Spleen (tissue), 11 donors: Measurements from ENCODE around the gene OPRL1. TPM values are rescaled to one million over a fixed set of nuclear protein-coding genes. Genes with fewer than 3 reads are reported as not detected.

Source experiments
- DNase-seq: peaks from one replicate; pipeline ENCODE4 v3.0.0-alpha.2; 2020
- H3K27ac ChIP-seq, 8 donors: fragments of 200-600 bp; sonication (generic) in 7 of 8; 1 replicate in 4 of 8; 2 replicates in 4 of 8; pipeline versions ENCODE4 v1.5.0 to v1.8.0; 2016 to 2021; ENCODE audit warnings: inconsistent platforms in 4 of 8, mild to moderate bottlenecking in 4 of 8, moderate library complexity in 1 of 8
- H3K27me3 ChIP-seq, 7 donors: fragments of 200-600 bp; sonication (generic) in 6 of 7; replicated peaks in 1 of 7; 1 replicate in 4 of 7; 2 replicates in 3 of 7; pipeline versions ENCODE4 v1.5.0 to v1.8.0; 2016 to 2021; ENCODE audit warnings: inconsistent platforms in 3 of 7, mild to moderate bottlenecking in 1 of 7
- H3K36me3 ChIP-seq, 6 donors: fragments of 200-600 bp; sonication (generic) in 5 of 6; 1 replicate in 4 of 6; 2 replicates in 2 of 6; pipeline versions ENCODE4 v1.5.0 to v1.8.0; 2016 to 2021; ENCODE audit warnings: inconsistent platforms in 2 of 6
- H3K4me1 ChIP-seq, 6 donors: fragments of 200-600 bp; sonication (generic) in 5 of 6; 1 replicate in 3 of 6; 2 replicates in 3 of 6; pipeline versions ENCODE4 v1.5.0 to v1.8.0; 2016 to 2021; ENCODE audit warnings: inconsistent platforms in 3 of 6
- H3K4me3 ChIP-seq, 8 donors: fragments of 200-600 bp; sonication (generic) in 7 of 8; 1 replicate in 4 of 8; 2 replicates in 4 of 8; pipeline versions ENCODE4 v1.5.0 to v1.8.0; 2016 to 2021; ENCODE audit warnings: inconsistent platforms in 4 of 8, mild to moderate bottlenecking in 4 of 8, moderate library complexity in 2 of 8
- H3K9me3 ChIP-seq, 8 donors: fragments of 200-600 bp; sonication (generic) in 7 of 8; 1 replicate in 4 of 8; 2 replicates in 4 of 8; pipeline versions ENCODE4 v1.5.0 to v1.8.0; 2016 to 2021; ENCODE audit warnings: inconsistent platforms in 4 of 8
- CTCF ChIP-seq, 11 experiments: fragments of 200-600 bp in 7 of 11; fragments of 450-650 bp in 4 of 11; sonication (generic) in 4 of 11; IDR thresholded peaks in 8 of 11; conservative IDR thresholded peaks in 3 of 11; 1 replicate in 7 of 11; 2 replicates in 4 of 11; pipeline versions ENCODE4 v1.4.0 to v1.8.0; 2016 to 2021; ENCODE audit warnings: antibody characterized with exemption in 11 of 11, inconsistent platforms in 4 of 11, mild to moderate bottlenecking in 1 of 11
- POLR2A ChIP-seq, 3 donors: fragments of 450-650 bp; IDR thresholded peaks; one replicate each; pipeline ENCODE4 v1.5.1; 2017; ENCODE audit warnings: antibody characterized with exemption in 3 of 3, mild to moderate bottlenecking in 1 of 3
- POLR2AphosphoS5 ChIP-seq, 3 donors: sonication (generic); formaldehyde crosslinking; IDR thresholded peaks; one replicate each; pipeline ENCODE4 v1.5.1; 2017; ENCODE audit warnings: antibody characterized with exemption in 3 of 3
- WGBS, 5 donors: extraction: QIAGEN DNeasy Blood & Tissue Kit in 3 of 5; methylation state at CpG; one replicate each; pipeline versions ENCODE4 v1.1.5 to v1.1.7; 2013 to 2018; 5-methylcytosine and 5-hydroxymethylcytosine counted together
- intact Hi-C: fragments of 100-400 bp; cut with DNase I; formaldehyde crosslinking; loops from one replicate; pipeline ENCODE4 v1.15.0; 2023; ENCODE audit warnings: low total_unique reads
- polyA plus RNA-seq, 3 donors: library from polyadenylated mRNA; stranded (reverse); fragments of 200-250 nt; gene quantifications; one replicate each; pipeline ENCODE4 v1.2.1, GENCODE V29; 2013
- total RNA-seq, 7 donors: library from RNA; depleted of rRNA in 3 of 7; stranded (reverse); fragments of >200 nt in 3 of 7; fragmentation: NEBNext Ultra II Directional in 4 of 7; extraction: Animal tissue kit (Norgen Biotek cat#: 25700) in 4 of 7; gene quantifications; one replicate each; pipeline versions ENCODE4 v1.1.0 to v1.2.1, GENCODE V29; 2016 to 2021
- donor health status: healthy with polysubstance abuse.
- donor health status: DM: no; HTN: no; CAD: no; lungs with moderate emphysema.
- donor health status: DM: no; HTN: no; CAD: no.
- donor health status: Bipolar disorder and iron deficiency.
- donor health status: healthy.
- donor health status: DM: no; HTN: no; CAD: no.
- donor health status: DM: yes; HTN: yes; CAD: no.

OPRL1 gene
- total and polyA plus RNA-seq, 10 donors = 1.9 to 7.9 (median 5.0) TPM

- H3K27ac ChIP-seq = peak overlapping the region; percentile 67 to 91 (median 85)
- WGBS, 5 donors = 33 to 58% (median 39%) methylated on average over 17 to 33 of the region's 33 CpGs
- no peaks in the 10 kb centered on the region for H3K36me3 ChIP-seq
- H3K9me3 ChIP-seq = no peaks in the 10 kb centered on the region
- peaks cover 12 to 70% (median 63%) of the 10 kb centered on the region in 6 donors for H3K4me1 ChIP-seq
- intact Hi-C loops = no loop called here
- peak overlapping the region in 6 of 8 donors; percentile 8 to 57 (median 25) for H3K4me3 ChIP-seq
- peaks cover 0 to 45% (median 0%) of the 10 kb centered on the region in 7 donors for H3K27me3 ChIP-seq
- peak; percentile 95 for DNase-seq
- TF ChIP-seq POLR2AphosphoS5 (IDR thresholded peaks at IDR 0.05) = peak; percentile 32 to 38 (median 37)
- peak; percentile 72 to 96 (median 90) for TF ChIP-seq CTCF (IDR thresholded peaks at IDR 0.05 in 8 of 11, conservative IDR thresholded peaks at IDR 0.05 in 3 of 11)
- no peak for TF ChIP-seq POLR2A (IDR thresholded peaks at IDR 0.05)
Observed at GRCh38 chr20:64057628-64058498, 22.0 kb upstream of the OPRL1 start.

GRCh38 chr20:64058536-64058935 lies 21.3 kb upstream of the OPRL1 start:
- Histone ChIP-seq H3K27ac (peak overlapping the region in 4 of 8 donors; percentile 83 to 91 (median 87)), H3K36me3 (no peaks in the 10 kb centered on the region), H3K27me3 (peaks cover 0 to 38% (median 0%) of the 10 kb centered on the region in 7 donors), H3K4me3 (peak overlapping the region in 1 of 8 donors; percentile 57), H3K9me3 (no peaks in the 10 kb centered on the region), H3K4me1 (peaks cover 12 to 68% (median 61%) of the 10 kb centered on the region in 6 donors)
- DNase-seq = no peak
- no peak for TF ChIP-seq CTCF (IDR thresholded peaks at IDR 0.05 in 8 of 11, conservative IDR thresholded peaks at IDR 0.05 in 3 of 11)
- WGBS, 5 donors = 65 to 84% (median 74%) methylated on average over 12 of the region's 12 CpGs
- intact Hi-C loops = no loop called here

- H3K27ac ChIP-seq = peak overlapping the region; percentile 55 to 88 (median 82)
- peaks cover 25 to 68% (median 63%) of the 10 kb centered on the region in 6 donors for H3K4me1 ChIP-seq
- H3K9me3 ChIP-seq = no peaks in the 10 kb centered on the region
- peaks cover 0 to 5% (median 0%) of the 10 kb centered on the region in 7 donors for H3K27me3 ChIP-seq
- DNase-seq = no peak
- peak overlapping the region in 7 of 8 donors; percentile 50 to 98 (median 88) for H3K4me3 ChIP-seq
- H3K36me3 ChIP-seq = no peaks in the 10 kb centered on the region
- TF ChIP-seq POLR2A (IDR thresholded peaks at IDR 0.05) = no peak
- no peak for TF ChIP-seq CTCF (IDR thresholded peaks at IDR 0.05 in 8 of 11, conservative IDR thresholded peaks at IDR 0.05 in 3 of 11)
- TF ChIP-seq POLR2AphosphoS5 (IDR thresholded peaks at IDR 0.05) = no peak
- intact Hi-C loops = loop anchor here (5.0 kb wide), 1 partner anchor 80 kb away; the partner anchor contains the start of gene PRPF6
- 59 to 69% (median 68%) methylated on average over 3 to 5 of the region's 5 CpGs for WGBS, 5 donors
Observed at GRCh38 chr20:64062276-64062595, 17.6 kb upstream of the OPRL1 start.
